ENCODE results near the gene DONSON.

Gene DONSON

DNA sequence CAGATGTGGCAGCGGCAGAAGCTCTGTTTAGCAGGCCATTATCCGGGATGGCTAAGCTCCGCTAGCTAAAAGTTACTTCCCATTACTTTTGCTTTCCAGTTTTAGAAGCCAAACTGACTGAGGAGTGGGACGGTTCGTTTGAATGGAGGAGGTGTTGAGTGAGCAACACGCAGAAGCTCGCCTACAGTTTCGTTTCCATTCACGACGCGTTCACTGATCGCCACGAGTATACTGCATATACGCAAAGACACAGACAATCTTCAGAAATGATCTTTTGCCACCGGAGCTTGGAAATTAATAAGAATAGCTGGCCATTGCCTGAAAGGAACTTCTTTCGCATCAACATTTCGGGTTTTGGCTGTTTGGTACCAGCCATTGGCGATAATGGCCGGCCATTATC lies 31.0 kb downstream of the DONSON start:
- DNase-seq (ENCODE audit: low read depth), result no peak
- TF ChIP-seq, protein P1, sequence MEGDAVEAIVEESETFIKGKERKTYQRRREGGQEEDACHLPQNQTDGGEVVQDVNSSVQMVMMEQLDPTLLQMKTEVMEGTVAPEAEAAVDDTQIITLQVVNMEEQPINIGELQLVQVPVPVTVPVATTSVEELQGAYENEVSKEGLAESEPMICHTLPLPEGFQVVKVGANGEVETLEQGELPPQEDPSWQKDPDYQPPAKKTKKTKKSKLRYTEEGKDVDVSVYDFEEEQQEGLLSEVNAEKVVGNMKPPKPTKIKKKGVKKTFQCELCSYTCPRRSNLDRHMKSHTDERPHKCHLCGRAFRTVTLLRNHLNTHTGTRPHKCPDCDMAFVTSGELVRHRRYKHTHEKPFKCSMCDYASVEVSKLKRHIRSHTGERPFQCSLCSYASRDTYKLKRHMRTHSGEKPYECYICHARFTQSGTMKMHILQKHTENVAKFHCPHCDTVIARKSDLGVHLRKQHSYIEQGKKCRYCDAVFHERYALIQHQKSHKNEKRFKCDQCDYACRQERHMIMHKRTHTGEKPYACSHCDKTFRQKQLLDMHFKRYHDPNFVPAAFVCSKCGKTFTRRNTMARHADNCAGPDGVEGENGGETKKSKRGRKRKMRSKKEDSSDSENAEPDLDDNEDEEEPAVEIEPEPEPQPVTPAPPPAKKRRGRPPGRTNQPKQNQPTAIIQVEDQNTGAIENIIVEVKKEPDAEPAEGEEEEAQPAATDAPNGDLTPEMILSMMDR (IDR thresholded peaks at IDR 0.05; ENCODE audit: low read depth, low read length, missing control alignments), result no peak
- in situ Hi-C loops (cut with HindIII; ENCODE audit: low sequenced_read_pairs), result no loop called here
- H3K4me3 ChIP-seq (ENCODE audit: low read depth, low read length), result no peak overlapping the region

DNA sequence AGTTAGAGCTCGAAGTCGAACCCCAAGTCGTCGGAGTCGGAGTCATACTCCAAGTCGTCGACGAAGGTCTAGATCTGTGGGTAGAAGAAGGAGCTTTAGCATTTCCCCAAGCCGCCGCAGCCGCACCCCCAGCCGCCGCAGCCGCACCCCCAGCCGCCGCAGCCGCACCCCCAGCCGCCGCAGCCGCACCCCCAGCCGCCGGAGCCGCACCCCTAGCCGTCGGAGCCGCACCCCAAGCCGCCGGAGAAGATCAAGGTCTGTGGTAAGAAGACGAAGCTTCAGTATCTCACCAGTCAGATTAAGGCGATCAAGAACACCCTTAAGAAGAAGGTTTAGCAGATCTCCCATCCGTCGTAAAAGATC lies 33.5 kb downstream of the DONSON start:
- TF ChIP-seq, protein P1 (IDR thresholded peaks at IDR 0.05; ENCODE audit: low read depth, low read length, missing control alignments), result no peak
- in situ Hi-C loops (cut with HindIII; ENCODE audit: low sequenced_read_pairs), result no loop called here
- no peak for DNase-seq (ENCODE audit: low read depth)
- H3K4me3 ChIP-seq (ENCODE audit: low read depth, low read length), result no peak overlapping the region

DNA sequence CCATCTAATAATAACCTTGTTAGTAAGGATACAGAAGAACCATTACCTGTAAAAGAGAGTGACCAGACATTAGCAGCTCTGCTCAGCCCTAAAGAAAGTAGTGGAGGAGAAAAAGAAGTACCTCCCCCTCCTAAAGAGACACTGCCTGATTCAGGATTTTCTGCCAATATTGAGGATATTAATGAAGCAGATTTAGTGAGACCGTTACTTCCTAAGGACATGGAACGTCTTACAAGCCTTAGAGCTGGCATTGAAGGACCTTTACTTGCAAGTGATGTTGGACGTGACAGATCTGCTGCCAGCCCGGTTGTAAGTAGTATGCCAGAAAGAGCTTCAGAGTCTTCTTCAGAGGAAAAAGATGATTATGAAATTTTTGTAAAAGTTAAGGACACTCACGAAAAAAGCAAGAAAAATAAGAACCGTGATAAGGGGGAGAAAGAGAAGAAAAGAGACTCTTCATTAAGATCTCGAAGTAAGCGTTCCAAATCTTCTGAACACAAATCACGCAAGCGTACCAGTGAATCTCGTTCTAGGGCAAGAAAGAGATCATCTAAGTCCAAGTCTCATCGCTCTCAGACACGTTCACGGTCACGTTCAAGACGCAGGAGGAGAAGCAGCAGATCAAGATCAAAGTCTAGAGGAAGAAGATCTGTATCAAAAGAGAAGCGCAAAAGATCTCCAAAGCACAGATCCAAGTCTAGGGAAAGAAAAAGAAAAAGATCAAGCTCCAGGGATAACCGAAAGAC lies 34.1 kb downstream of the DONSON start:
- DNase-seq (ENCODE audit: low read depth), result no peak
- TF ChIP-seq, protein P1 (IDR thresholded peaks at IDR 0.05; ENCODE audit: low read depth, low read length, missing control alignments), result no peak
- H3K4me3 ChIP-seq (ENCODE audit: low read depth, low read length), result no peak overlapping the region
- in situ Hi-C loops (cut with HindIII; ENCODE audit: low sequenced_read_pairs), result no loop called here

DNA sequence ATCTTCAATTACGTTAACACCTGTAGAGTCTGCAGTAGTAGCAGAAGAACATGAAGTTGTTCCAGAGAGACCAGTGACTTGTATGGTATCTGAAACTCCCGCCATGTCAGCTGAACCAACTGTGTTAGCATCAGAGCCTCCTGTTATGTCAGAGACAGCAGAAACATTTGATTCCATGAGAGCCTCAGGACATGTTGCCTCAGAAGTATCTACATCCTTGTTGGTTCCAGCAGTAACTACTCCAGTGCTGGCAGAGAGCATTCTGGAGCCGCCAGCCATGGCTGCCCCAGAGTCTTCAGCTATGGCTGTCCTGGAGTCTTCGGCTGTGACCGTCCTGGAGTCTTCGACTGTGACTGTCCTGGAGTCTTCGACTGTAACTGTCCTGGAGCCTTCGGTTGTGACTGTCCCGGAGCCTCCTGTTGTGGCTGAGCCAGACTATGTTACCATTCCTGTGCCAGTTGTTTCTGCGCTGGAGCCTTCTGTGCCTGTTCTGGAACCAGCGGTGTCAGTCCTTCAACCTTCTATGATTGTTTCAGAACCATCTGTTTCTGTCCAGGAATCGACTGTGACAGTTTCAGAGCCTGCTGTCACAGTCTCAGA lies 35.4 kb downstream of the DONSON start:
- H3K4me3 ChIP-seq (ENCODE audit: low read depth, low read length), result no peak overlapping the region
- DNase-seq (ENCODE audit: low read depth), result no peak
- in situ Hi-C loops (cut with HindIII; ENCODE audit: low sequenced_read_pairs), result no loop called here
- TF ChIP-seq, protein P1 (IDR thresholded peaks at IDR 0.05; ENCODE audit: low read depth, low read length, missing control alignments), result no peak

DNA sequence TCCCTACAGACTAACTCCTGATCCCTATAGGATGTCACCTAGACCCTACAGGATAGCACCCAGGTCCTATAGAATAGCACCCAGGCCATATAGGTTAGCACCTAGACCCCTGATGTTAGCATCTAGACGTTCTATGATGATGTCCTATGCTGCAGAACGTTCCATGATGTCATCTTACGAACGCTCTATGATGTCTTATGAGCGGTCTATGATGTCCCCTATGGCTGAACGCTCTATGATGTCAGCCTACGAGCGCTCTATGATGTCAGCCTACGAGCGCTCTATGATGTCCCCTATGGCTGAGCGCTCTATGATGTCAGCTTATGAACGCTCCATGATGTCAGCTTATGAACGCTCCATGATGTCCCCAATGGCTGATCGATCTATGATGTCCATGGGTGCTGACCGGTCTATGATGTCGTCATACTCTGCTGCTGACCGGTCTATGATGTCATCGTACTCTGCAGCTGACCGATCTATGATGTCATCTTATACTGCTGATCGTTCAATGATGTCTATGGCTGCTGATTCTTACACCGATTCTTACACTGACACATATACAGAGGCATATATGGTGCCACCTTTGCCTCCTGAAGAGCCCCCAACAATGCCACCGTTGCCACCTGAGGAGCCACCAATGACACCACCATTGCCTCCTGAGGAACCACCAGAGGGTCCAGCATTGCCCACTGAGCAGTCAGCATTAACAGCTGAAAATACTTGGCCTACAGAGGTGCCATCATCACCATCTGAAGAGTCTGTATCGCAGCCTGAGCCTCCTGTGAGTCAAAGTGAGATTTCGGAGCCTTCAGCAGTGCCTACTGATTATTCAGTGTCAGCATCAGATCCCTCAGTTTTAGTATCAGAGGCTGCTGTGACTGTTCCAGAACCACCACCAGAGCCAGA lies 36.1 kb downstream of the DONSON start:
- TF ChIP-seq, protein P1 (IDR thresholded peaks at IDR 0.05; ENCODE audit: low read depth, low read length, missing control alignments), result no peak
- DNase-seq (ENCODE audit: low read depth), result no peak
- in situ Hi-C loops (cut with HindIII; ENCODE audit: low sequenced_read_pairs), result no loop called here
- H3K4me3 ChIP-seq (ENCODE audit: low read depth, low read length), result no peak overlapping the region

DNA sequence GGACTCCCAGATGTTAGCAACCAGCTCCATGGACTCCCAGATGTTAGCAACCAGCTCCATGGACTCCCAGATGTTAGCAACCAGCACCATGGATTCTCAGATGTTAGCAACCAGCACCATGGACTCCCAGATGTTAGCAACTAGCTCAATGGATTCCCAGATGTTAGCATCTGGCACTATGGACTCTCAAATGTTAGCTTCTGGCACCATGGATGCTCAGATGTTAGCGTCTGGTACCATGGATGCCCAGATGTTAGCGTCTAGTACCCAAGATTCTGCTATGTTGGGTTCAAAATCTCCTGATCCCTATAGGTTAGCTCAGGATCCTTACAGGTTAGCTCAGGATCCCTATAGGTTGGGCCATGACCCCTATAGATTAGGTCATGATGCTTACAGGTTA lies 36.8 kb downstream of the DONSON start:
- DNase-seq (ENCODE audit: low read depth), result no peak
- in situ Hi-C loops (cut with HindIII; ENCODE audit: low sequenced_read_pairs), result no loop called here
- no peak overlapping the region for H3K4me3 ChIP-seq (ENCODE audit: low read depth, low read length)
- TF ChIP-seq, protein P1 (IDR thresholded peaks at IDR 0.05; ENCODE audit: low read depth, low read length, missing control alignments), result no peak

Data from astrocyte of the cerebellum (primary cell).